ENCODE results near the gene ZNF277.

GRCh38 chr7:112211348-112211907, 4.9 kb downstream of the ZNF277 start:
- no peak for TF ChIP-seq BACH2 (CRISPR knock-in tag; IDR thresholded peaks at IDR 0.05; ENCODE audit: borderline replicate concordance)
- TF ChIP-seq ARNTL (CRISPR knock-in tag; IDR thresholded peaks at IDR 0.05; ENCODE audit: borderline replicate concordance, low read depth) = no peak
- no peak for TF ChIP-seq ZFP3 (CRISPR knock-in tag; IDR thresholded peaks at IDR 0.05)
- no peak for TF ChIP-seq GLIS3 (CRISPR knock-in tag; IDR thresholded peaks at IDR 0.05)
- TF ChIP-seq ZFP30 (CRISPR knock-in tag; IDR thresholded peaks at IDR 0.05) = no peak

Measured in SK-N-SH treated with all-trans-retinoic acid at 6 μM for 48 hours (cell line).